HG03354 (cell line): ENCODE measurements around the gene LYPD1.
A peak's percentile ranks its signal among the peaks of the same experiment; 100 is the strongest.

ENCODE experiments used
- ATAC-seq: cut with Tn5 transposase; IDR thresholded peaks from one replicate; pipeline ENCODE4 v1.9.1; 2021; ENCODE audit warnings: mild to moderate bottlenecking; ENCODE audit not compliant: unreplicated experiment, poor library complexity, severe bottlenecking

Gene LYPD1

GRCh38 chr2:132668987-132669907 lies 758 bp downstream of the LYPD1 start:
- ATAC-seq = peak; percentile 20

- no peak for ATAC-seq
These were observed 1.7 kb downstream of the LYPD1 start for GRCh38 chr2:132668189-132668823.

- no peak for ATAC-seq
These were observed 2.3 kb downstream of the LYPD1 start for GRCh38 chr2:132667706-132668105.

- no peak for ATAC-seq
These were observed 4.4 kb downstream of the LYPD1 start for GRCh38 chr2:132665401-132666140.

- no peak for ATAC-seq
These were observed 5.9 kb downstream of the LYPD1 start for GRCh38 chr2:132664096-132664495.

GRCh38 chr2:132662732-132663131 lies 7.3 kb downstream of the LYPD1 start:
- ATAC-seq = no peak

GRCh38 chr2:132659331-132659730 lies 10.7 kb downstream of the LYPD1 start:
- ATAC-seq = no peak

- ATAC-seq = no peak
These were observed 13.6 kb downstream of the LYPD1 start for GRCh38 chr2:132656266-132656975.

- ATAC-seq = no peak
These were observed 15.0 kb downstream of the LYPD1 start for GRCh38 chr2:132654968-132655367.

- no peak for ATAC-seq
These were observed 15.7 kb downstream of the LYPD1 start for GRCh38 chr2:132654335-132654734.

- no peak for ATAC-seq
These were observed 17.5 kb downstream of the LYPD1 start for GRCh38 chr2:132652474-132652873.

- peak; percentile 48 for ATAC-seq
These were observed 18.6 kb downstream of the LYPD1 start for GRCh38 chr2:132651115-132652045.

GRCh38 chr2:132646540-132647108 lies 23.4 kb downstream of the LYPD1 start:
- ATAC-seq = no peak

- ATAC-seq = no peak
These were observed 24.1 kb downstream of the LYPD1 start for GRCh38 chr2:132645722-132646539.

- no peak for ATAC-seq
These were observed 24.8 kb downstream of the LYPD1 start for GRCh38 chr2:132645176-132645575.

- ATAC-seq = no peak
These were observed 27.6 kb downstream of the LYPD1 start for GRCh38 chr2:132642415-132642814.

- ATAC-seq = no peak
These were observed 28.2 kb downstream of the LYPD1 start for GRCh38 chr2:132641819-132642218.

- ATAC-seq = no peak
These were observed 29.9 kb downstream of the LYPD1 start for GRCh38 chr2:132640116-132640515.
